Left ventricle myocardium inferior (tissue), 1 donor: Measurements from ENCODE around the gene CDH11. TPM values are rescaled to one million over a fixed set of nuclear protein-coding genes. Genes with fewer than 3 reads are reported as not detected.

Source experiments
- DNase-seq: peaks from one replicate; pipeline ENCODE4 v3.0.0-alpha.2; 2020
- H3K27ac ChIP-seq: fragments of 200-600 bp; replicated peaks from 2 replicates; pipeline ENCODE4 v1.8.0; 2021
- H3K27me3 ChIP-seq: fragments of 200-600 bp; 2 replicates; pipeline ENCODE4 v1.8.0; 2021; ENCODE audit warnings: low read depth
- H3K36me3 ChIP-seq: fragments of 200-600 bp; 2 replicates; pipeline ENCODE4 v1.8.0; 2021
- H3K4me1 ChIP-seq: fragments of 200-600 bp; 2 replicates; pipeline ENCODE4 v1.8.0; 2021
- H3K4me3 ChIP-seq: fragments of 200-600 bp; 2 replicates; pipeline ENCODE4 v1.8.0; 2021; ENCODE audit warnings: mild to moderate bottlenecking, moderate library complexity
- H3K9me3 ChIP-seq: fragments of 200-600 bp; replicated peaks from 2 replicates; pipeline ENCODE4 v1.8.0; 2021
- CTCF ChIP-seq: fragments of 200-600 bp; IDR thresholded peaks from 2 replicates; pipeline ENCODE4 v1.8.0; 2021; ENCODE audit warnings: antibody characterized with exemption, mild to moderate bottlenecking, borderline replicate concordance
- intact Hi-C: fragments of 100-400 bp; cut with micrococcal nuclease; formaldehyde crosslinking; loops from one replicate; pipeline ENCODE4 v1.11.0; 2022
- total RNA-seq: library from RNA; stranded (reverse); fragmentation: NEBNext Ultra II Directional; extraction: Animal tissue kit (Norgen Biotek cat#: 25700); gene quantifications from one replicate; pipeline ENCODE4 v1.2.1, GENCODE V29; 2021
- donor health status: DM: no; HTN: yes; CAD: no; lungs with severe emphysema.

Gene CDH11
- total RNA-seq, 1 donor from 2014 or later, result 20.9 TPM

- TF ChIP-seq CTCF, result peak; percentile 59
- DNase-seq, result no peak
- Histone ChIP-seq H3K9me3 (no peaks in the 10 kb centered on the region), H3K36me3 (no peaks in the 10 kb centered on the region), H3K4me1 (peaks cover 11% of the 10 kb centered on the region), H3K27me3 (no peaks in the 10 kb centered on the region), H3K4me3 (no peak overlapping the region), H3K27ac (no peak overlapping the region)
- intact Hi-C loops, result no loop called here
These were observed 137.9 kb downstream of the CDH11 start for GRCh38 chr16:64983963-64984362.

GRCh38 chr16:64983231-64983630, 138.6 kb downstream of the CDH11 start:
- Histone ChIP-seq H3K36me3 (no peaks in the 10 kb centered on the region), H3K9me3 (no peaks in the 10 kb centered on the region), H3K4me3 (no peak overlapping the region), H3K27ac (peak overlapping the region; percentile 15), H3K4me1 (peaks cover 11% of the 10 kb centered on the region), H3K27me3 (no peaks in the 10 kb centered on the region)
- no peak for DNase-seq
- TF ChIP-seq CTCF, result no peak
- intact Hi-C loops, result no loop called here

GRCh38 chr16:64982581-64982980, 139.3 kb downstream of the CDH11 start:
- H3K27me3 ChIP-seq, result no peaks in the 10 kb centered on the region
- no peak for TF ChIP-seq CTCF
- peaks cover 11% of the 10 kb centered on the region for H3K4me1 ChIP-seq
- no peaks in the 10 kb centered on the region for H3K9me3 ChIP-seq
- no peak overlapping the region for H3K4me3 ChIP-seq
- no peaks in the 10 kb centered on the region for H3K36me3 ChIP-seq
- DNase-seq, result no peak
- intact Hi-C loops, result no loop called here
- no peak overlapping the region for H3K27ac ChIP-seq

GRCh38 chr16:64981568-64982281, 140.1 kb downstream of the CDH11 start:
- no peak overlapping the region for H3K4me3 ChIP-seq
- H3K36me3 ChIP-seq, result no peaks in the 10 kb centered on the region
- TF ChIP-seq CTCF, result no peak
- intact Hi-C loops, result no loop called here
- H3K4me1 ChIP-seq, result peaks cover 11% of the 10 kb centered on the region
- no peak overlapping the region for H3K27ac ChIP-seq
- no peak for DNase-seq
- no peaks in the 10 kb centered on the region for H3K9me3 ChIP-seq
- no peaks in the 10 kb centered on the region for H3K27me3 ChIP-seq

- H3K9me3 ChIP-seq, result no peaks in the 10 kb centered on the region
- TF ChIP-seq CTCF, result no peak
- DNase-seq, result no peak
- intact Hi-C loops, result no loop called here
- H3K27ac ChIP-seq, result no peak overlapping the region
- peaks cover 4% of the 10 kb centered on the region for H3K36me3 ChIP-seq
- H3K4me3 ChIP-seq, result no peak overlapping the region
- H3K4me1 ChIP-seq, result peaks cover 7% of the 10 kb centered on the region
- no peaks in the 10 kb centered on the region for H3K27me3 ChIP-seq
These were observed 144.5 kb downstream of the CDH11 start for GRCh38 chr16:64977206-64977920.
